Spleen (tissue), 7 donors: ENCODE data around the gene ICOSLG.

Source experiments
- CTCF ChIP-seq, 11 experiments: fragments of 200-600 bp in 7 of 11; fragments of 450-650 bp in 4 of 11; sonication (generic) in 4 of 11; IDR thresholded peaks in 8 of 11; conservative IDR thresholded peaks in 3 of 11; 1 replicate in 7 of 11; 2 replicates in 4 of 11; pipeline versions ENCODE4 v1.4.0 to v1.8.0; 2016 to 2021; ENCODE audit warnings: antibody characterized with exemption in 11 of 11, inconsistent platforms in 4 of 11, mild to moderate bottlenecking in 1 of 11
- POLR2A ChIP-seq, 3 donors: fragments of 450-650 bp; IDR thresholded peaks; one replicate each; pipeline ENCODE4 v1.5.1; 2017; ENCODE audit warnings: antibody characterized with exemption in 3 of 3, mild to moderate bottlenecking in 1 of 3
- POLR2AphosphoS5 ChIP-seq, 3 donors: sonication (generic); formaldehyde crosslinking; IDR thresholded peaks; one replicate each; pipeline ENCODE4 v1.5.1; 2017; ENCODE audit warnings: antibody characterized with exemption in 3 of 3
- donor health status: DM: no; HTN: no; CAD: no; lungs with moderate emphysema.
- donor health status: DM: no; HTN: no; CAD: no.
- donor health status: DM: no; HTN: no; CAD: no.

GRCh38 chr21:44288251-44289110, 47.7 kb upstream of the ICOSLG start:
- TF ChIP-seq POLR2A (IDR thresholded peaks at IDR 0.05), result no peak
- no peak for TF ChIP-seq POLR2AphosphoS5 (IDR thresholded peaks at IDR 0.05)
- no peak for TF ChIP-seq CTCF (IDR thresholded peaks at IDR 0.05 in 8 of 11, conservative IDR thresholded peaks at IDR 0.05 in 3 of 11)
